Right lobe of liver (tissue), 6 donors: ENCODE results near the gene LLGL2. TPM values are rescaled to one million over a fixed set of nuclear protein-coding genes. Genes with fewer than 3 reads are reported as not detected.

Experiments
- ATAC-seq, 4 donors: fragments of 200-7000 bp; cut with Tn5 transposase; one replicate each; pipeline ENCODE4 v1.9.1; 2020; ENCODE audit warnings: mild to moderate bottlenecking in 4 of 4, moderate library complexity in 4 of 4
- DNase-seq, 3 donors: peaks; one replicate each; pipeline ENCODE4 v3.0.0-alpha.2; 2020
- H3K27ac ChIP-seq, 3 donors: fragments of 200-600 bp; one replicate each; pipeline ENCODE4 v1.8.0; 2022
- H3K27me3 ChIP-seq, 2 donors: fragments of 200-600 bp; one replicate each; pipeline ENCODE4 v1.8.0; 2022
- H3K36me3 ChIP-seq, 4 donors: fragments of 200-600 bp; sonication (generic) in 1 of 4; one replicate each; pipeline versions ENCODE4 v1.5.1 to v1.8.0; 2017 to 2022; ENCODE audit warnings: control low read depth in 1 of 4
- H3K4me1 ChIP-seq, 4 donors: fragments of 200-600 bp; sonication (generic) in 1 of 4; one replicate each; pipeline versions ENCODE4 v1.5.1 to v1.8.0; 2017 to 2022; ENCODE audit warnings: control low read depth in 1 of 4
- H3K4me3 ChIP-seq, 3 donors: fragments of 200-600 bp; one replicate each; pipeline ENCODE4 v1.8.0; 2022
- H3K9me3 ChIP-seq, 4 donors: fragments of 200-600 bp; sonication (generic) in 1 of 4; one replicate each; pipeline versions ENCODE4 v1.5.1 to v1.8.0; 2017 to 2022; ENCODE audit warnings: control low read depth in 1 of 4
- POLR2A ChIP-seq: fragments of 450-650 bp; IDR thresholded peaks from one replicate; pipeline ENCODE4 v1.6.1; 2017; ENCODE audit warnings: antibody characterized with exemption, mild to moderate bottlenecking
- WGBS: methylation state at CpG from one replicate; pipeline ENCODE4 v1.1.6; 2018; ENCODE audit warnings: low coverage, low lambda C conversion rate; ENCODE audit not compliant: insufficient coverage; ENCODE audit errors: missing lambda C conversion rate; 5-methylcytosine and 5-hydroxymethylcytosine counted together
- intact Hi-C, 2 donors: fragments of 100-400 bp; cut with DNase I; formaldehyde crosslinking; loops; one replicate each; pipeline versions ENCODE4 v1.11.2 to v1.14.1; 2022
- total RNA-seq, 6 experiments: library from RNA; depleted of rRNA in 2 of 6; stranded (reverse); fragments of >200 nt in 2 of 6; fragmentation: NEBNext Ultra II Directional in 3 of 6; extraction: Animal tissue kit (Norgen Biotek cat#: 25700) in 3 of 6; gene quantifications; one replicate each; pipeline versions ENCODE4 v1.1.0 to v1.2.4, GENCODE V29; 2016 to 2023
- TF ChIP-seq, protein P1 (sequence below), 4 donors: fragments of 200-600 bp in 3 of 4; fragments of 450-650 bp in 1 of 4; IDR thresholded peaks; one replicate each; pipeline versions ENCODE4 v1.5.1 to v1.8.0; 2016 to 2022; ENCODE audit warnings: antibody characterized with exemption in 4 of 4, mild to moderate bottlenecking in 2 of 4
- donor health status: DM: no; HTN: yes; CAD: no.
- donor health status: DM: no; HTN: no; CAD: no.
- donor health status: DM: no; HTN: no; CAD: no.
- donor health status: DM: no; HTN: yes; CAD: no.
- donor health status: DM: no; HTN: yes; CAD: no.

The LLGL2 gene
- total RNA-seq, 6 experiments from 2014 or later, result 32.8 to 71.4 (median 44.6) TPM

DNA sequence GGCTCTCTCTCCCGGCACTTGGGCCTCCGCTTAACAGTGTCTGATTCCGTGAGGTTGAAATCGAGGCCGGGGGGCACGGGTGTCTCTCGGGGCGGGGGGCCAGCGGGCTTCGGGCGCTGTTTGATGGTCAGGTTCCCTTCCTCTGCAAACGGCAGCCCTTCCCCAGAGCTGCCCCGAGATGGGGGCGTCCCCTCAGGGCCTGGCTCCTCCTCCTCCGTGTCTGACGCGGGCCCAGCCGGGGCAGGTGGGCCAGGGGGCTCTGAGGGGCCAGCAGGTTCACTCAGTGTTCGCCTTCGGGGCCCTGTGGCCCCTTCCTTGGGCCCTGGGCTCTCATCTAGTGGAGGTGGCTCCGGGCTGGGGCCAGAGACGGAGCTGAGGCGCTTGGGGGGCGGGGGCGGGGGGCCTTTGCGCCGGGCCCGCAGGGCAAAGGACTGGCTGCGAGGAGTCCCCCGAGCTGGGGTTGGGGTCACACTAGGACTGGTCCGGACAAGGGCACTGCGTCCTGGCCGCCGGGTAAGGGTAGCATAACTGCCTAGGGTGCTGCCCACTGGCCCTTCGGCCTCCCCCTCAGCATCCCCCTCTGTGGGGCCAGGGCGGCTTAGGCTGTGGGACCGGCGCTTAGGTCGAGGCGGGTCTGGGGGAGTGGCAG, 23.3 kb upstream of the LLGL2 start:
- no peak overlapping the region for H3K27ac ChIP-seq
- peak in 1 of 3 donors; percentile 18 for DNase-seq
- no peak for ATAC-seq
- no peaks in the 10 kb centered on the region for H3K27me3 ChIP-seq
- H3K4me1 ChIP-seq, result peaks cover 0 to 13% (median 5%) of the 10 kb centered on the region in 4 donors
- 98% methylated on average over 8 of the region's 40 CpGs for WGBS
- peaks cover 0 to 10% (median 5%) of the 10 kb centered on the region in 4 donors for H3K36me3 ChIP-seq
- no peaks in the 10 kb centered on the region for H3K9me3 ChIP-seq
- TF ChIP-seq, protein P1, sequence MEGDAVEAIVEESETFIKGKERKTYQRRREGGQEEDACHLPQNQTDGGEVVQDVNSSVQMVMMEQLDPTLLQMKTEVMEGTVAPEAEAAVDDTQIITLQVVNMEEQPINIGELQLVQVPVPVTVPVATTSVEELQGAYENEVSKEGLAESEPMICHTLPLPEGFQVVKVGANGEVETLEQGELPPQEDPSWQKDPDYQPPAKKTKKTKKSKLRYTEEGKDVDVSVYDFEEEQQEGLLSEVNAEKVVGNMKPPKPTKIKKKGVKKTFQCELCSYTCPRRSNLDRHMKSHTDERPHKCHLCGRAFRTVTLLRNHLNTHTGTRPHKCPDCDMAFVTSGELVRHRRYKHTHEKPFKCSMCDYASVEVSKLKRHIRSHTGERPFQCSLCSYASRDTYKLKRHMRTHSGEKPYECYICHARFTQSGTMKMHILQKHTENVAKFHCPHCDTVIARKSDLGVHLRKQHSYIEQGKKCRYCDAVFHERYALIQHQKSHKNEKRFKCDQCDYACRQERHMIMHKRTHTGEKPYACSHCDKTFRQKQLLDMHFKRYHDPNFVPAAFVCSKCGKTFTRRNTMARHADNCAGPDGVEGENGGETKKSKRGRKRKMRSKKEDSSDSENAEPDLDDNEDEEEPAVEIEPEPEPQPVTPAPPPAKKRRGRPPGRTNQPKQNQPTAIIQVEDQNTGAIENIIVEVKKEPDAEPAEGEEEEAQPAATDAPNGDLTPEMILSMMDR (IDR thresholded peaks at IDR 0.05), result no peak
- no peak for TF ChIP-seq POLR2A
- H3K4me3 ChIP-seq, result no peak overlapping the region
- intact Hi-C loops, result loop anchor here in 1 of 2 donors (10.0 kb wide), 1 partner anchor 67 kb away; no protein-coding TSS in a partner anchor

DNA sequence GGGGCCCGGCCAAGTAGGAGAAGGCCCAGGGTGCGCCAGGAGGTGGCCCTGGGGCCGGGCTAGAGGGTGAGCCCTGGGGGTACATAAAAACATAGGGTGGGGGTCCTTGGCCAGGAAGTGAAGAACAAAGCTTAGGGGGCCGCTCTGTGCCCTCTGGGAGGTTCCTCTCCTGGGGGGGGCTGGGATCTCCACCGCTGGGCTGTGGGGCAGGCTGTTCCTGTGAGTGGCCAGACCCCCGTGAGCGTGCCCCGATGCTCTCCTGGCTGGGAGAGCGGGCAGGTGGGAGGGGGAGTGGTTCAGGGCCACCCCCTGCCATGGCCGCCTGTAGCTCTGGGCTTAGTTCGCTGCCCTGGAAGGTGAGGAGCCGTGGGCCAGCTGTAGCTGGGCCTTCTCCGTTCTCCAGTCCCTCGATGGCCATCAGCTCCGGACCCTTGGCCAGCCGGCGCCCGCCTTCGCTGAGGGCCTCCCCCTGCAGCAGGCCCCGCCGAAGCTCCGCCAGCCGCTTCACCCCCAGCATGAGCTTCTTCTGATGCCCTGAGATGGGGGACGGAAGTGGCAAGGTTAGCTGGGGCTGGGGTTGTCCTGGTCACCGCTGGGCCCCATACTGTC, 22.7 kb upstream of the LLGL2 start:
- TF ChIP-seq, protein P1 (IDR thresholded peaks at IDR 0.05), result no peak
- TF ChIP-seq POLR2A, result no peak
- DNase-seq (peak in 1 of 3 donors; percentile 26), ATAC-seq (no peak)
- Histone ChIP-seq H3K4me1 (peaks cover 0 to 13% (median 5%) of the 10 kb centered on the region in 4 donors), H3K4me3 (no peak overlapping the region), H3K27me3 (no peaks in the 10 kb centered on the region), H3K9me3 (no peaks in the 10 kb centered on the region), H3K27ac (no peak overlapping the region), H3K36me3 (peaks cover 0 to 10% (median 5%) of the 10 kb centered on the region in 4 donors)
- no CpG with 5 or more reads among the region's 25 CpGs for WGBS
- intact Hi-C loops, result loop anchor here in 1 of 2 donors (10.0 kb wide), 1 partner anchor 68 kb away; no protein-coding TSS in a partner anchor

DNA sequence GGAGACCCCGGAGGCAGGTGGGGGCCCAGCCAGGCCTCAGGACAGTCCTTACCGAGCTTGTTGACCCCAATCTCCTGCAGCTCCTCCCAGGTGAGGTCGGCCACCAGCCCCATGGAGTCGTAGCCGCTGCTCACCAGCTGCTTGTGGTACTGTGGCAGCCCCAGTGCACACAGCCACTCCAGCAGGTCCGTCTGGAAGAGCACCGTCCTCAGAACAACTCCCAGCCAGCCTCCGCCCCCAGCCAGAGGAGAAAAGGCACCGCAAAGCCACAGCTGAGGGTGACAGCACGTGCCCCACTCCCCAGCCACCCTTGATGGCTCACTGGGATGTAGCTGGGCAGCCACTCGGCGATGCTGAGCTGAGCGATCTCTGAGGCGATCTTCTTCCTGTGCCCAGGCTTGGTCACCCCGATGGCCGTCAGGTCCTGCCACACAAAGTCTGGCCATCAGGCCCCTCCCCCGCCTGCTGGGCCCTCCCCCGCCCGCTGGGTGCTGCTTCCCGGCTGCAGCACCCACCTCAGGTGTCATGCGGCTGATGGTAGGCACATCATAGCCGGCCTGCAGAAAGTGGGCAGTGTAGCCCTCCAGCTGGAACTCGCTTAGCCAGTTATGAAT, 22.1 kb upstream of the LLGL2 start:
- Histone ChIP-seq H3K27me3 (no peaks in the 10 kb centered on the region), H3K4me3 (no peak overlapping the region), H3K36me3 (peaks cover 0 to 10% (median 5%) of the 10 kb centered on the region in 4 donors), H3K9me3 (no peaks in the 10 kb centered on the region), H3K27ac (no peak overlapping the region), H3K4me1 (peaks cover 0 to 13% (median 5%) of the 10 kb centered on the region in 4 donors)
- WGBS, result 80% methylated on average over 2 of the region's 23 CpGs
- intact Hi-C loops, result loop anchor here in 1 of 2 donors (10.0 kb wide), 1 partner anchor 69 kb away; no protein-coding TSS in a partner anchor
- peak in 1 of 3 donors; percentile 25 for DNase-seq
- TF ChIP-seq, protein P1 (IDR thresholded peaks at IDR 0.05), result no peak
- no peak for TF ChIP-seq POLR2A
- no peak for ATAC-seq

DNA sequence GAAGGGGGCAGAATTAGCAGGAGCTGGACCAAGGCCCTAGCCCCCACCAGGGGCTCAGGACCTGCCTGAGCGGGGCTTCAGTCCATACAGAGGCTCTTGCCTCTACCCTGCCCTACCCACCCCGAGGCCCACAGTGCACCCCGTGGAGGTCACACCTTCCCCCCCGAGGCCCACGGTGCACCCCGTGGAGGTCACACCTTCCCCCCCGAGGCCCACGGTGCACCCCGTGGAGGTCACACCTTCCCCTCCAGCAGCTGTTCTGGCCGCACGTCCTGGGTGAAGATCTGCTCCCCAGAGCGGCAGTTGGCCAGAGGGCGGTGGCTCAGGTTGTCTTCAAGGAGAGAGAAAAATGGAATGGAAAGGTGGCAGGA, 21.5 kb upstream of the LLGL2 start:
- DNase-seq (peak in 1 of 3 donors; percentile 24), ATAC-seq (peak in 1 of 4 donors; percentile 1)
- TF ChIP-seq POLR2A, result no peak
- TF ChIP-seq, protein P1 (IDR thresholded peaks at IDR 0.05), result no peak
- Histone ChIP-seq H3K9me3 (no peaks in the 10 kb centered on the region), H3K27ac (peak overlapping the region in 1 of 3 donors; percentile 13), H3K4me3 (no peak overlapping the region), H3K36me3 (peaks cover 0 to 10% (median 5%) of the 10 kb centered on the region in 4 donors), H3K27me3 (no peaks in the 10 kb centered on the region), H3K4me1 (peaks cover 0 to 13% (median 5%) of the 10 kb centered on the region in 4 donors)
- intact Hi-C loops, result loop anchor here in 1 of 2 donors (10.0 kb wide), 1 partner anchor 69 kb away; no protein-coding TSS in a partner anchor
- whole genome bisulfite sequencing, result 42% methylated on average over 8 of the region's 13 CpGs
